Activated CD4-positive, alpha-beta T cell treated with anti-CD3 and anti-CD28 coated beads, Interleukin-2, amount 50 U/mL, for 4 hours (primary cell): ENCODE data around the gene C9orf57.
"Not testable (repeated sequence)": the region's sequence is repeated elsewhere in the genome, so short reads cannot be mapped to it uniquely, and the experiment has no call there.

ENCODE experiments used
- DNase-seq, 2 experiments: peaks; one replicate each; pipeline ENCODE4 v3.0.0-alpha.2; 2020

C9orf57 gene, protein sequence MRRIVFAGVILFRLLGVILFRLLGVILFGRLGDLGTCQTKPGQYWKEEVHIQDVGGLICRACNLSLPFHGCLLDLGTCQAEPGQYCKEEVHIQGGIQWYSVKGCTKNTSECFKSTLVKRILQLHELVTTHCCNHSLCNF

DNA sequence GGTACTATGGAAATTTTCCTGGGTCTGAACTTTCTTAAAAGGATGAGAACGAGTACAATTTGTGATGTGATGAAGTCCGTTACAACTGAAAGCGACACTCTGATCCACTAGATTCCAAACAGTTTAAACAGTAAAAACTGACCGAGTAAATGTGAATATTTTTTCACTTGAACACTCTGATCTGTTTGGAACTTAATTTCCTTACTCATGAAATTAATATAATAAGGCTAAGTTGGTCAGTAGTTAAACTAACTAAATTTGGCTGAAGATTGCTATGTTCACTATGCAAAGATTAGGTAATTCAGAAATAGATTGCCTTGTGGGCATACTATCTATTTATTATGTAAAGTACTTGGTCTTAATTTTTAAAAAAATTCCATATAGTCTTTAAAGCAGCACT is at the start of gene C9orf57:
TSS of gene C9orf57 (minus strand) at position 101 of the 400 bp plus-strand sequence. CDS start 1,282 bp downstream, outside the sequence.
- no peak for DNase-seq

DNA sequence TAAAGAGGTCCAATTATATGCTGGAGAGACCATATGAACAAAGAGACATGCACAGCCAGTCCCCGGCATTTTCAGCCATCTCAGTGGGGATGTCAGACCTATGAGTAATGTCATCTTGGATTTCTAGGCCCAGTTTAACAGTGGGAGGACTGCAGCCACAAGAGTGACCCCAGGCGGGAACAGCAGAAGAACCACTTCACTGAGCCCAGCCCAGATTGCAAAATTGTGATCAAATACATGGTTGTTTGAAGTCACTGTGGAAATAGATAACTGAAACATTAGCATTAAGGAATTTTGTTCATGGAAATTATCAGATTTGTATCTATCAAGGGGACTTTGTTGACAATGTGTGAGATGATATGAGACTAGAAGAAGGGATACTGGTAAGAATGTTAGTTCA is 42.1 kb upstream of the C9orf57 start:
- DNase-seq, result no peak

GRCh38 chr9:72095520-72095919 is 35.1 kb upstream of the C9orf57 start:
- not testable (repeated sequence) for DNase-seq

- DNase-seq, result no peak
Measured at GRCh38 chr9:72092820-72093219, 32.4 kb upstream of the C9orf57 start.

DNA sequence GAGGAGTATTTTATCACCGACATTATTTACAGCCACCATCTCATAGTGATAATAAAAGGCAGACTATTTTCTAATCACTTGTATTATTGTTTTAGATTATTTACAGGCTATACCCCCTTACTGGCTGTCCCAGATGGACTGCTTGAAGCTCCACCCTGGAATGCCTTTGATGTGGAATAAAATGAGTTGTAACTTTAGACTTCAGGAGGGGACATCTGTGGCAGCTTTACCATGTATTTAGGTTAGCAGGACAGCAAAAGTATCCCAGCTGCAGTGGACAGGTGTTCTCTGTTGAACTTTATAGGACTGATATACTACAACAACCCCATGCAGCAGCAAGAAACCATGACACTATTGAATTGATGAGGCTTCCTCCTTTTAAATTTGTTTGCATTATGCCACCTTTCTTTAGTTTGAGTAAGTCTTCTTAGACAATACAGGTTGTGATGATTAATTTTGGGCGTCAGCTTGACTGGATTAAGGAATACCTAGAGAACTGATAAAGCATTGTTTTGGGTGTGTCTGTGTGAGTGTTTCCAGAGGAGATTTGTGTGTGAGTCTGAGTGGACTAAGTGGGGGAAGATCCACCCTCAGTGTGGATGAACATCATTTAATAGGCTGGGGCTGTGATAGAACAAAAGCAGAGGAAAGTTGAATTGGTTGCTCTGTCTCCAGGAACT is 29.2 kb upstream of the C9orf57 start:
- DNase-seq, result no peak

- DNase-seq, result no peak
Measured at GRCh38 chr9:72082536-72082935, 22.1 kb upstream of the C9orf57 start.

- not testable (repeated sequence) for DNase-seq
Measured at GRCh38 chr9:72074666-72075065, 14.3 kb upstream of the C9orf57 start.

GRCh38 chr9:72065076-72065475 is 4.7 kb upstream of the C9orf57 start:
- no peak for DNase-seq

- DNase-seq, result no peak
Measured at GRCh38 chr9:72052122-72052521, 8.3 kb downstream of the C9orf57 start.

DNA sequence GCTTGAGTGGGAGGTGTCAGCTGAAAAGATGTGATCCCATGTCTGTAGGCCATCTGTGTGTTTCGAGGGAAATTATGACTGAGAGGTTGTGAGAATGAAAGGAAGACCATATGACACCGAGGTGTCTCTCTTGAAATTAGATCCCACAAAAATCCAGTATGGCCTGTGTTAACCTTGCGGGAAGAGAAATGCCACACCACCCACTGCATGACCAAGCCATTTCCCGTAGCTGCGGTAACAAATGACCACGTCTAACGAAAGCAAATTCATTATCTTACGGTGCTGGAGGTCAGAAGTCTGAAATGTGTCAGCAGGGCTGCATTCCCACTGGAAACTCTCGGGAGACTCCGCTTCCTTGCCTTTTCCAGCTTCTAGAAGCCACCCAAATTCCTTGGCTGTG is 11.6 kb downstream of the C9orf57 start:
- no peak for DNase-seq

- no peak for DNase-seq
Measured at GRCh38 chr9:72046630-72047456, 13.6 kb downstream of the C9orf57 start.

DNA sequence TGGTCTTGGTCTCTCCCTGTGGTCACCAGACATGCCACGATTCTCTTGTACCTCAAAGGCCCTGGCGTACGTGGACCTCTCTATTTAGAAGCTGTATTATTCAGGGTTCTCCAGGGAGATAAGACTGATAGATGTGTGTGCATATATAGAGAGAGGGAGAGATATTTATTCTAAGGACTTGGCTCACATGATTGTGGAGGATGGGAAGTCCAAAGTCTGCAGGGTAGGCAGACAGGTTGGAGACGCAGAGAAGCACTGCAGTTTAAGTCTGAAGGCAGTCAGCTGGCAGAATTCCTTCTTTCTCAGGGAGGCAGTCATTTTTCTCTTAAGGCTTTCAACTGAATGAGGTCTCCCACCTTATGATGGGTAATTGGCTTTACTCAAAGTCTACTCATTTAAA is 16.3 kb downstream of the C9orf57 start:
- no peak for DNase-seq

- DNase-seq, result no peak
Measured at GRCh38 chr9:72043576-72043975, 16.8 kb downstream of the C9orf57 start.

GRCh38 chr9:72042928-72043327 is 17.5 kb downstream of the C9orf57 start:
- no peak for DNase-seq

GRCh38 chr9:72041775-72042194 is 18.6 kb downstream of the C9orf57 start:
- DNase-seq, result no peak

GRCh38 chr9:72041369-72041768 is 19.0 kb downstream of the C9orf57 start:
- DNase-seq, result no peak

DNA sequence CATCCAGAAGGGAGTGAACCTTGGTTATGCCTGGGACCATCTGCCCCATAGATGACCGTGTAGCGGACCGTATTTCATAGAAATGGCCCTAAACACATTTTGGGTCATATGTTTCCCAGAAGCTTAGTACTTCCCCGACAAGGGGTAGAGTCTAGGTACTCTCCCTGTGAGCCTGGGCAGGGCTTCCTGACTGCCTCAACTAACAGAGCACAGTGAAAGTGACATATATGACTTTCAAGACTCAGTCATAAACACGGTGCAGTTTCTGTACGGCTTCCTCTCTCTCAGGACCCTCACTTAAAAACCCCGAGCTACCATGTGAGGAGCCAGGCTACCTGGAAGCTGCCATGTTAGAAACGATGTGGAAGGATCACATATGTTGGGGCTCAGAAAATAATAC is 20.9 kb downstream of the C9orf57 start:
- DNase-seq, result no peak

DNA sequence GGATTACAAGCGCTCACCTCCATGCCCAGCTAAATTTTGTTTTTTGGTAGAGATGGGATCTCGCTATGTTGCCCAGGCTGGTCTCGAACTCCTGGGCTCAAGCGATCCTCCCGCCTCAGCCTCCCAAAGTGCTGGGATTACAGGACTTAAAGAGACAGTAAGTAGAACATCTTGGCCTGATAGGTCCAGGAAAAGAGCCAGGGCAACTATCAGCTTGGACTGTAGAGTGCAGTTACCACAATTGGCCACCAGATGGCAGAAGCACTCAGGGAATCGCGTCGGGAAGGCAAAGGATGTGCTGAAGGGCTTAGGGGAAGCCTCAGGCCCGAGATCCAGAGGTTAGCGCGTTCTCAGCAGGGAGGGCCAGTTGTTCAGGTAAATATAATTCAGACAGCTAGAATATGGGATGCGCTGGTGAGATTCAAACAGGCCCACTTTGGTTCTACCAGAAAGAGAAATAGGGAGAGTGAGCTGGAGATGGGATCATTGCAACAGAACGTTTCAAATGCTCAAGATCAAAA is 21.5 kb downstream of the C9orf57 start:
- DNase-seq, result peak; percentile 50 to 51

GRCh38 chr9:72038408-72038807 is 22.0 kb downstream of the C9orf57 start:
- no peak for DNase-seq

DNA sequence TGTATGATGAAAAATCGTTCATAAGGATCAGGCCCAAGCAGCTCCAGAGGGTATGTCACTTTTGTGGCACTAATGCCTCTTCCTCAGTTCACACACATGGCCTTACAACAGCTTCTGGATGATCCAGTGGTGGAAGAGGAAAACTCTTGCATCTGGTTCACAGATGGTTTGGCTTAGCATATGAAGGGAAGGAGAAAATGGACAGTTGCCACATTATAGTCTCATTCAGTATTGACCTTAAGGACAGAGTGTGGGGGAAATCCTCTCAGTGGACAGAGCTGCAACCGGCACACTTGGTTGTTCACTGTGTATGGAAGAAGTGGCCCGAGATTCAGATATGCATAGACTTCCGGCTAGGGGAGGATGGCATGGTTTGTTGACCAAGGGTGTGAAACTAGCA is 22.8 kb downstream of the C9orf57 start:
- no peak for DNase-seq

GRCh38 chr9:72030767-72031166 is 29.6 kb downstream of the C9orf57 start:
- DNase-seq, result no peak

DNA sequence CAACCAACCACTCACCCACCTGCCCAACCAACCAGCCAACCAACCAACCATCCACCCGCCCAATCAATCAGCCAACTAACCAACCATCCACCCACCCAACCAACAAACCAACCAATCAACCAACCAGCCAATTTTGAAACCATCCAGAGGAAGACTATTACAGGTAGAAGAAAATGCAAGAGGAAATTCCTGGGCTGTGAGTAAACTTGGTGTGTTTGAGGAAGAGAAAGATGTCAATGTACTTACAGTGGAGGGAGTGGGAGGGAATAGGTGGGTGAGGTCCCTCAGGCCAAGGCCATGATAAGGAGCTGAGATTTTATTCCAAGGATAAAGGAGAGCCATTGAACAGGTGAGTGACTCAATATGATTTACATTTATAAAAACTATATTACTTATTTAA is 30.4 kb downstream of the C9orf57 start:
- no peak for DNase-seq

DNA sequence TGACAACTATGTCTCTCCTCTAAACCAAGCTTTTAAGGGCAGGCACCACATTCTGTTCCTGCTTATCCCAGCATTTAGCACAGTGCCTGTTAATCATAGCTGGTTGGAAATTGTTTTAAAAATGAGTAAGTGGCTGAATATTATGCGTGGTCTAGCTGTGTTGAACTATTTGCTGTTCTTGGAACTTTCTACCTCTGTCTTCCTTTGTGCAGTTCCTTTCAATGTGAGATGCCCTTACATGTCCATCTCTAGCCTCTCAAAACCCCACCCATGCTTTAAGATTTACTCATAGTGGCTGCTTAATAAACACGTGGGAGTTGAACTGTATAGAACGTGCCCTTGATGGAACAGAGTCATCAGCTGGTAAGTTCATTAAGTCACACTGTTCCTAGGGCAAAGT is 34.5 kb downstream of the C9orf57 start:
- DNase-seq, result no peak

- DNase-seq, result no peak
Measured at GRCh38 chr9:72023596-72023995, 36.8 kb downstream of the C9orf57 start.
